HCT116 (cell line): ENCODE data around the gene TEX19. TPM values are rescaled to one million over a fixed set of nuclear protein-coding genes. Genes with fewer than 3 reads are reported as not detected.

Experiments
- ATAC-seq: fragments of 200-7000 bp; cut with Tn5 transposase; 2 replicates; pipeline ENCODE4 v1.9.1; 2020; ENCODE audit warnings: mild to moderate bottlenecking, moderate library complexity
- BruUV-seq: library from RNA; stranded (reverse); fragments of 400-500 nt; replicated peaks from 2 replicates; lab custom pipeline; 2021; lab: Mats Ljungman, UMichigan
- CTCF ChIA-PET: fragments of 300-600 bp; sonication (Branson Sonifier 250); formaldehyde crosslinking; loops from one replicate; lab custom pipeline; 2021; ENCODE audit warnings: antibody characterized with exemption; lab: Charles Lee
- POLR2A ChIA-PET: fragments of 300-600, 350-600 bp; sonication (Branson Sonifier 250); formaldehyde crosslinking; loops from one replicate; lab custom pipeline; 2021; ENCODE audit warnings: antibody characterized with exemption; lab: Charles Lee
- RAD21 ChIA-PET, 2 experiments: fragments of 300-600 bp; sonication (Branson Sonifier 250); formaldehyde crosslinking; loops; one replicate each; lab custom pipeline; 2023; ENCODE audit warnings: low total read pairs in 2 of 2; ENCODE audit not compliant: uncharacterized antibody in 2 of 2, unreplicated experiment in 2 of 2, low non-redundant PET in 1 of 2; lab: Charles Lee
- DNase-seq: peaks from one replicate; pipeline ENCODE4 v3.0.0-alpha.2; 2010; ENCODE audit warnings: low read depth, low spot score
- H2AFZ ChIP-seq: fragments of 200-600 bp; shearing (Covaris generic), sonication (generic); 2 replicates; pipeline ENCODE4 v1.6.1; 2017; ENCODE audit warnings: low read depth, mixed run types, mixed read lengths, antibody characterized with exemption, low read length; ENCODE audit not compliant: poor library complexity, severe bottlenecking
- H3K27ac ChIP-seq: 2 replicates; pipeline ENCODE4 v1.5.1; 2012; ENCODE audit warnings: low read depth, low read length
- H3K27me3 ChIP-seq: fragments of 200-600 bp; sonication (generic); 2 replicates; pipeline ENCODE4 v1.6.1; 2016; ENCODE audit warnings: mixed run types, low read length, mixed read lengths; ENCODE audit not compliant: insufficient read depth
- H3K36me3 ChIP-seq, 2 experiments: fragments of 200-500 bp in 1 of 2; fragments of 200-600 bp in 1 of 2; sonication (Bioruptor generic) in 1 of 2; sonication (generic) in 1 of 2; 2 replicates each; pipeline versions ENCODE4 v1.5.1 to v1.6.1; 2014 to 2016; ENCODE audit warnings: low read length in 2 of 2, inconsistent platforms in 1 of 2, mixed read lengths in 1 of 2, mixed run types in 1 of 2; ENCODE audit not compliant: insufficient read depth in 2 of 2, control insufficient read depth in 1 of 2
- H3K4me1 ChIP-seq, 2 experiments: fragments of 200-600 bp in 1 of 2; sonication (generic) in 1 of 2; 2 replicates each; pipeline versions ENCODE4 v1.5.1 to v1.6.1; 2012 to 2017; ENCODE audit warnings: low read length in 2 of 2, inconsistent platforms in 1 of 2, mild to moderate bottlenecking in 1 of 2, mixed read lengths in 1 of 2, mixed run types in 1 of 2, moderate library complexity in 1 of 2; ENCODE audit not compliant: insufficient read depth in 2 of 2, control insufficient read depth in 1 of 2
- H3K4me2 ChIP-seq: fragments of 200-600 bp; sonication (generic); 2 replicates; pipeline ENCODE4 v1.6.1; 2017; ENCODE audit warnings: mixed run types, low read length, mixed read lengths
- H3K4me3 ChIP-seq, 2 experiments: fragments of 200-600 bp in 1 of 2; sonication (generic) in 1 of 2; replicated peaks in 1 of 2; 2 replicates each; pipeline ENCODE4 v1.5.1; 2011 to 2016; ENCODE audit warnings: low read length in 2 of 2, control low read depth in 1 of 2, low read depth in 1 of 2, mild to moderate bottlenecking in 1 of 2, mixed read lengths in 1 of 2, mixed run types in 1 of 2
- H3K79me2 ChIP-seq: fragments of 200-600 bp; sonication (generic); 2 replicates; pipeline ENCODE4 v1.6.1; 2017; ENCODE audit warnings: mild to moderate bottlenecking, mixed run types, low read length, moderate library complexity, mixed read lengths; ENCODE audit not compliant: insufficient read depth
- H3K9ac ChIP-seq: fragments of 200-600 bp; sonication (generic); 2 replicates; pipeline ENCODE4 v1.6.1; 2016; ENCODE audit warnings: low read length, mixed read lengths
- H3K9me2 ChIP-seq: fragments of 200-600 bp; sonication (generic), shearing (Covaris generic); 2 replicates; pipeline ENCODE4 v1.6.1; 2017; ENCODE audit warnings: mixed run types, mild to moderate bottlenecking, moderate library complexity; ENCODE audit not compliant: insufficient read depth
- H3K9me3 ChIP-seq, 2 experiments: fragments of 200-500 bp in 1 of 2; fragments of 200-600 bp in 1 of 2; sonication (Bioruptor generic) in 1 of 2; sonication (generic) in 1 of 2; 2 replicates each; pipeline ENCODE4 v1.6.1; 2014 to 2017; ENCODE audit warnings: low read length in 2 of 2, mixed read lengths in 2 of 2, inconsistent platforms in 1 of 2, low read depth in 1 of 2, mild to moderate bottlenecking in 1 of 2, mixed run types in 1 of 2, moderate library complexity in 1 of 2; ENCODE audit not compliant: control insufficient read depth in 1 of 2, insufficient read depth in 1 of 2
- H4K20me1 ChIP-seq: fragments of 200-600 bp; sonication (generic), shearing (Covaris generic); 2 replicates; pipeline ENCODE4 v1.6.1; 2017; ENCODE audit warnings: mixed run types, mild to moderate bottlenecking, moderate library complexity; ENCODE audit not compliant: insufficient read depth
- ATF3 ChIP-seq: IDR thresholded peaks from 2 replicates; pipeline ENCODE4 v1.6.1; 2012
- CBX3 ChIP-seq: IDR thresholded peaks from 2 replicates; pipeline ENCODE4 v1.6.1; 2012; ENCODE audit warnings: low read depth
- CEBPB ChIP-seq: IDR thresholded peaks from 2 replicates; pipeline ENCODE4 v1.6.1; 2012; ENCODE audit warnings: low read depth
- CTCF ChIP-seq, 3 experiments: fragments of 200-600 bp in 1 of 3; sonication (generic) in 1 of 3; IDR thresholded peaks in 2 of 3; conservative IDR thresholded peaks in 1 of 3; 2 replicates each; pipeline ENCODE4 v1.5.1; 2012 to 2017; ENCODE audit warnings: low read depth in 2 of 3, low read length in 2 of 3, antibody characterized with exemption in 1 of 3, borderline replicate concordance in 1 of 3, control low read depth in 1 of 3, mild to moderate bottlenecking in 1 of 3, mixed read lengths in 1 of 3, mixed run types in 1 of 3, moderate library complexity in 1 of 3; ENCODE audit not compliant: insufficient read depth in 1 of 3
- ELF1 ChIP-seq: IDR thresholded peaks from 2 replicates; pipeline ENCODE4 v1.6.1; 2012; ENCODE audit warnings: low read depth, borderline replicate concordance
- EZH2 ChIP-seq: fragments of 200-600 bp; sonication (generic); IDR thresholded peaks from 2 replicates; pipeline ENCODE4 v1.6.1; 2017; ENCODE audit warnings: antibody characterized with exemption, mixed run types
- EZH2phosphoT487 ChIP-seq: fragments of 200-600 bp; IDR thresholded peaks from 2 replicates; pipeline ENCODE4 v1.6.1; 2018; ENCODE audit warnings: antibody characterized with exemption, borderline replicate concordance
- POLR2A ChIP-seq: IDR thresholded peaks from 2 replicates; pipeline ENCODE4 v1.7.0; 2011; ENCODE audit warnings: borderline replicate concordance; ENCODE audit not compliant: insufficient read depth, insufficient read length; ENCODE audit errors: extremely low read depth
- POLR2AphosphoS5 ChIP-seq: IDR thresholded peaks from 2 replicates; pipeline ENCODE4 v1.6.1; 2011; ENCODE audit warnings: mild to moderate bottlenecking, low read depth, low read length, moderate library complexity
- RAD21 ChIP-seq: IDR thresholded peaks from 2 replicates; pipeline ENCODE4 v1.6.1; 2012; ENCODE audit warnings: low read depth, mild to moderate bottlenecking
- SIN3A ChIP-seq: IDR thresholded peaks from 2 replicates; pipeline ENCODE4 v1.6.1; 2012; ENCODE audit warnings: low read depth
- SP1 ChIP-seq: IDR thresholded peaks from 2 replicates; pipeline ENCODE4 v1.6.1; 2012; ENCODE audit warnings: low read depth
- TCF7L2 ChIP-seq: IDR thresholded peaks from 2 replicates; pipeline ENCODE4 v1.7.0; 2011; ENCODE audit warnings: borderline replicate concordance, inconsistent platforms; ENCODE audit not compliant: insufficient read depth, insufficient read length; ENCODE audit errors: extremely low read depth
- ZFX ChIP-seq: fragments of 450-650 bp; IDR thresholded peaks from 2 replicates; pipeline ENCODE4 v1.6.1; 2017
- ZNF274 ChIP-seq: fragments of 200-500 bp; sonication (Bioruptor generic); IDR thresholded peaks from 2 replicates; pipeline ENCODE4 v1.6.1; 2014; ENCODE audit warnings: mild to moderate bottlenecking, low read depth, low read length, inconsistent platforms
- intact Hi-C: fragments of 100-400 bp; cut with micrococcal nuclease; formaldehyde crosslinking; loops from 2 replicates; pipeline ENCODE4 v1.10.0; 2022
- total RNA-seq: library from RNA; stranded (reverse); gene quantifications from one replicate; pipeline ENCODE4 v1.2.1, GENCODE V29; 2021; ENCODE audit not compliant: unreplicated experiment

TEX19 gene
- total RNA-seq, 1 experiment from 2014 or later: 2.1 TPM

GRCh38 chr17:82369211-82369610 is 10.2 kb downstream of the TEX19 start:
- POLR2A ChIA-PET: no interaction called here
- Histone ChIP-seq H3K4me3 (no peak overlapping the region), H3K4me1 (peaks cover 15 to 19% of the 10 kb centered on the region in 2 experiments), H3K27ac (no peak overlapping the region), H3K9ac (no peak overlapping the region), H3K27me3 (no peaks in the 10 kb centered on the region), H3K4me2 (no peak overlapping the region), H4K20me1 (no peaks in the 10 kb centered on the region), H2AFZ (no peak overlapping the region), H3K79me2 (no peaks in the 10 kb centered on the region), H3K9me2 (no peaks in the 10 kb centered on the region), H3K9me3 (no peaks in the 10 kb centered on the region), H3K36me3 (no peaks in the 10 kb centered on the region)
- no peak for DNase-seq
- RAD21 ChIA-PET: no interaction called here
- ATAC-seq: no peak
- BruUV-seq: no TSS peak
- intact Hi-C loops: no loop called here
- TF ChIP-seq EZH2phosphoT487: no peak
- no peak for TF ChIP-seq SP1
- TF ChIP-seq TCF7L2: no peak
- no peak for TF ChIP-seq POLR2A
- TF ChIP-seq CEBPB: no peak
- TF ChIP-seq EZH2: no peak
- TF ChIP-seq RAD21: no peak
- TF ChIP-seq ATF3: no peak
- no peak for TF ChIP-seq ELF1
- TF ChIP-seq CBX3: no peak
- no peak for TF ChIP-seq POLR2AphosphoS5
- no peak for TF ChIP-seq ZFX
- no peak for TF ChIP-seq SIN3A
- no peak for TF ChIP-seq CTCF (IDR thresholded peaks at IDR 0.05 in 2 of 3, conservative IDR thresholded peaks at IDR 0.05 in 1 of 3; ENCODE audit: borderline replicate concordance in 1 of 3, insufficient read depth in 1 of 3, low read depth in 2 of 3, low read length in 2 of 3)
- no peak for TF ChIP-seq ZNF274
- CTCF ChIA-PET: no interaction called here
